GM19238 (cell line): ENCODE measurements around the gene LIN52.

Experiments used
- DNase-seq: peaks from one replicate; pipeline ENCODE4 v3.0.0; 2011; ENCODE audit warnings: low spot score; ENCODE audit not compliant: insufficient read length

The LIN52 gene

GRCh38 chr14:74231784-74232183, 147.0 kb downstream of the LIN52 start:
- no peak for DNase-seq

- DNase-seq, result no peak
Observed at GRCh38 chr14:74235017-74235416, 150.3 kb downstream of the LIN52 start.

- DNase-seq, result no peak
Observed at GRCh38 chr14:74237441-74237840, 152.7 kb downstream of the LIN52 start.

- no peak for DNase-seq
Observed at GRCh38 chr14:74238974-74239847, 154.5 kb downstream of the LIN52 start, which contains the start of gene VSX2. VSX2 (plus strand) TSS chr14:74239449; CDS start chr14:74239562, 113 bp downstream.

- DNase-seq, result no peak
Observed at GRCh38 chr14:74239848-74240793, 155.4 kb downstream of the LIN52 start.

GRCh38 chr14:74240794-74241651, 156.3 kb downstream of the LIN52 start:
- peak; percentile 16 for DNase-seq

- no peak for DNase-seq
Observed at GRCh38 chr14:74241652-74242017, 156.9 kb downstream of the LIN52 start.

- DNase-seq, result no peak
Observed at GRCh38 chr14:74242021-74242779, 157.4 kb downstream of the LIN52 start.

GRCh38 chr14:74242780-74243042, 158.0 kb downstream of the LIN52 start:
- DNase-seq, result no peak

- no peak for DNase-seq
Observed at GRCh38 chr14:74243051-74243450, 158.3 kb downstream of the LIN52 start.

GRCh38 chr14:74244115-74244514, 159.4 kb downstream of the LIN52 start:
- DNase-seq, result no peak

- no peak for DNase-seq
Observed at GRCh38 chr14:74245292-74245691, 160.5 kb downstream of the LIN52 start.

- no peak for DNase-seq
Observed at GRCh38 chr14:74246542-74246941, 161.8 kb downstream of the LIN52 start.

- no peak for DNase-seq
Observed at GRCh38 chr14:74248017-74248416, 163.3 kb downstream of the LIN52 start.

GRCh38 chr14:74249433-74250375, 164.9 kb downstream of the LIN52 start:
- DNase-seq, result no peak
